GM21526 (cell line): ENCODE results near the gene SOX30.

Experiments
- ATAC-seq: cut with Tn5 transposase; IDR thresholded peaks from one replicate; pipeline ENCODE4 v1.9.1; 2021; ENCODE audit warnings: moderate library complexity; ENCODE audit not compliant: unreplicated experiment, low FRiP score

Gene SOX30

DNA sequence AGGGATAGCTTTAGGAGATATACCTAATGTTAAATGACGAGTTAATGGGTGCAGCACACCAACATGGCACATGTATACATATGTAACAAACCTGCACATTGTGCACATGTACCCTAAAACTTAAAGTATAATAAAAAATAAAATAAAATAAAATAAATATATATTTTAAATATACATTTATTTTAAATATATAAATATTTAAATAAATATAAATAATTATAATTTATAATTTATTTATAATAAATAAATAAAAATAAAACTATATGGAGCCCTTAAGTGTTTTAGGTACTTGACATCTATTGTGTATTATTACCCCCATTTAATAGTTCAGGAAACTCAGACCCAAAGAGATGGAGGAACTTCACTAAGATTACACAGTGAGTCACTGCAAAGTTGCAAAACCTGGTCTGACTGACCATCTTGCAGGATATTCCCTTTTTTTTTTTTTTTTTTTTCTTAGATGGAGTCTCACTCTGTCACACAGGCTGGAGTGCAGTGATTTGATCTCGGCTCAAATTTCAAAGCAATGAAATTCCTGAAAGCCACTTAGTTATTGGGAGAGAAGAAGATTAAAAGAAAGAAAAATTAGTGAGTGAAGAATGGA lies 13.3 kb upstream of the SOX30 start:
- ATAC-seq: no peak

DNA sequence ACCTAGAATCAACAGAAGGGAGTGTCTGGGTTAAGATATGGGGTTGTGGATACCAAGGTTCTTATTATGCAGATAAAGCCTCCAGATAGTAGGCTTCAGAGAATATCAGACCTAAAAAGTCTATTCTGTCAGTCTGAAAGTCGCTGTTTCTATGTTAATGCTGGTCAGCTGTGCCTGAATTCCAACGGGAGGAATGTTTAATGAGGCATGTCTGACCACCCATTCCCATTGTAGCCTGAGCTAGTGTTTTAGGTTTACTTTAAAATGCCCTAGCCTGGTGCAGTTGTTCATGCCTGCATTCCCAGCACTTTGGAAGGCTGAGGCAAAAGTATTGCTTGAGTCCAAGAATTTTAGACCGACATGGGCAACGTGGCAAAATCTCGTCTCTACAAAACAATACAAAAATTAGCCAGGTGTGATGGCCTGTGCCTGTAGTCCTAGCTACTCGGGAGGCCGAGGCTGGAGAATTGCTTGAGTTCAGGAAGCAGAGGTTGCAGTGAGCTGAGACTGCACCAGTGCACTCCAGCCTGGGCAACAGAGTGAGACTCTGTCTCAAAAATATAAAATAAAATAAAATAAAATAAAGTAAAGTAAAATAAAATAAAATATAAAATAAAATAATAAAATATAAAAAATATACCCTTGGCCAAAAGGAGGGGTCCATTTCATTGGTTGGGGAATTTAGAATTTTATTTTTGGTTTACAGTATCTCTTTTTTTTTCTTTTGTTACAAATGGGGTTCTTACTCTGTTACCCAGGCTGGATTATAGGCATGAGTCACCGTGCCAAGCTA lies 7.8 kb upstream of the SOX30 start:
- ATAC-seq: no peak

DNA sequence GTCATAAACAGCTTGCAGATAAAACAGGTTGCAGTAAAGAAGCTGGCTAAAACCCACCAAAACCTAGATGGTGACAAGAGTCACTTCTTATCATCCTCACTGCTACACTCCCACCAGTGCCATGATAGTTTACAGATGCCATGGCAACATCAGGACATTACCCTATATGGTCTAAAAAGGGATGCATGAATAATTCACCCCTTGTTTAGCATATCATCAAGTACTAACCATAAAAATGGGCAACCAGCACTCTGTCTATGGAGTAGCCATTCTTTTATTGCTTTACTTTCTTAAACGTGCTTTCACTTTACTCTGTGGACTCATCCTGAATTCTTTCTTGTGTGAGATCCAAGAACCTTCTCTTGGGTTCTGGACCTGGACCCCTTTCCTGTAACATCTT lies 6.7 kb upstream of the SOX30 start:
- ATAC-seq: no peak

DNA sequence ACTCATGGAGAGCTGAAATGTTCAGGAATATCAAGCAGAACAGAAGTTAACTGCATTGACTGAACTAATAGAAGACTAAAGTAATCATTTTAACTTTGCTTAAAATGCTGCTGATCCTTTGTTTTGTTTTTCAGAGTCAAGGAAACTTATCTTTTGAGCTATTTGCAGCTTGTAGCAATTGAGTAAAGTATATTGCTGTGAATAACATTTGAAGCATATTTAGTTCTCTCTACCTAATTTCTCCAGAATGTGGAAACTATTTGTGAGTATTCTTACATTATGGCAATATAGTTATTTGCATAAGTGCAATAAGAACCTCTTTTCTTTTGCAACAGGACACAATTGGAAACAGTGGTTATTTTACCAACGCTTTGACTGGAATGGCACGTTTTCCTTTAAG lies 5.3 kb upstream of the SOX30 start:
- ATAC-seq: no peak

DNA sequence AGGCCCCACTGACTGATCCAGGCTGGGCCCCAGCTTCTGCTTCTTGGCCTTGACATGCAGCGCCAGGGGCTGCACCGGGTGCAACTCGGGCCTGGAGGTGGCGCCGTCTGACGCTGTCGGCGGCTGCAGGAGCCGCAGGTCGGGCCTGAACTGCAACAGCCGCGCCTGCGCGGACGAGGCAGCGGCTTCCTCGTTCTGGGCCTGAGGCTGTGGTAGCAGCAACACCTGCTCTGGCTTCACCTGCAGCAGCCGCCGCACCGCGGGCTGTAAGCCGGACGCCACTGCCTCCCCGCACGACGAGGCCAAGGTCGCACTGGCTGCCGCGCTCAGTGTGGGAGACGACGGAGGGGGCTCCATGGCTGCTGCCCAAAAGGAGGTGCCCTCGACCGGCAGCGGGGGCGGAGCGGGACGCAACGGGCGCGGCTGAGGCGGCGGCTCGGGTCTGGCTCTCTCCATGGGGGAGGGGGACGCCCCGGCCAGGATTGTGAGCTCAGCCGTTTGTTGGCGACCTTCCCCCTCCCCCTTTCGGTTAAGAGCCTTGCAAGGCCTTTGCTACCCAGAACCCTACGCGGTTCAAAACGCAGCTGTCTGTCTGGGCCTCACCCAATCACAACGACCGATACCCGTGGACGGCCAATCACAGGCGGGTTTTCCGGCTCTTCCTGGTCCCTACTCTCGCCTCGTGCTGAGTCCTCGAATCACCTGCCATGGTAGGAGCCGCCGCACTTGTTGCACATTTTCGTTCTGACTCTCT lies 438 bp downstream of the SOX30 start:
- ATAC-seq: peak; percentile 96

DNA sequence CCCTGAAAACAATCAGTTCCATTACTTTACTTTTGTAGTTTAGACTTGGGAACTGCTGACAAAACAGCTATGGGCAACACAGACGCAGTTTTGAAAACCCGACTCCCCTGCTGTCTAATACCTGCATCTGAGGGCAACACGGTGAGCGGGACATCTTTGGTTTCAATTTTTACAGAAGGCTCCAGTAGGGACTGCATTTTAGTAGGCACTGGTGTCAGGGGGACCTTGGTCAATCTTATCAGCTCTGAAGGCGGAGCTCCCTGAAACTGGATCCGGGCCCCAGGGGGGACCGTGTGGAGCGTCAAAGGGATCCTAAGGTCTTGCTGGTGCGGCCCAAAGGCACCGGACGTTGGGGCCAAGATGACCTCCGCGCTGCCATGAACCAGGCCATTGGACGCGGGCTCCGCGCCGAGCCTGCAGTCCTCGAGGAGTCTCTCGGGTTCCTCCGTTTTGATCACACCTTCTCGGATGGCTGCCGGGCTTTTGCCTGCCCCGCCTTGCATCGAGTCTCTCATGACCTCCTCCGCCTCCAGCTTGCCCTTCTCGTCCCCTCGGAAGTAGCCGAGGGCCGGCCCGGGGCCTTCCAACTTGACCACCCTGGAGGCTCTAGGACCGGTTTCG lies 1.1 kb downstream of the SOX30 start:
- no peak for ATAC-seq

DNA sequence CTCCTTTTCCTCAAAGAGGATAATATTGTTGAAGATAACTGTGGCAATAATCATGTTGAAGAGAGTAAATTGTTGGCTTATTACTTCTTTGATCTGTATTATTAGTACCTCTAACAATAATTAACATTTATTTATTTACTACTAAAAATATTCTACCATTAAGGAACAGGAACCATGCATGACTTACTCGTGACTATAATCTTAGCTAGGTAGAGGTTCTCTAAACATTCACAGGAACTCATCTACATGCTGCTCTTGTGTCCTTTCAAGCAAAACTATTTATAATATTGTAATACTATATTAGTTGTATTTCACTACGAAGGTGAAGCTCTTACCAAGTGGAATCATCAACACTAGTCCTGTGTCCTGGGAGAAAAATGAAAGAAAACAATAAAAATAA lies 3.1 kb downstream of the SOX30 start:
- ATAC-seq: no peak

DNA sequence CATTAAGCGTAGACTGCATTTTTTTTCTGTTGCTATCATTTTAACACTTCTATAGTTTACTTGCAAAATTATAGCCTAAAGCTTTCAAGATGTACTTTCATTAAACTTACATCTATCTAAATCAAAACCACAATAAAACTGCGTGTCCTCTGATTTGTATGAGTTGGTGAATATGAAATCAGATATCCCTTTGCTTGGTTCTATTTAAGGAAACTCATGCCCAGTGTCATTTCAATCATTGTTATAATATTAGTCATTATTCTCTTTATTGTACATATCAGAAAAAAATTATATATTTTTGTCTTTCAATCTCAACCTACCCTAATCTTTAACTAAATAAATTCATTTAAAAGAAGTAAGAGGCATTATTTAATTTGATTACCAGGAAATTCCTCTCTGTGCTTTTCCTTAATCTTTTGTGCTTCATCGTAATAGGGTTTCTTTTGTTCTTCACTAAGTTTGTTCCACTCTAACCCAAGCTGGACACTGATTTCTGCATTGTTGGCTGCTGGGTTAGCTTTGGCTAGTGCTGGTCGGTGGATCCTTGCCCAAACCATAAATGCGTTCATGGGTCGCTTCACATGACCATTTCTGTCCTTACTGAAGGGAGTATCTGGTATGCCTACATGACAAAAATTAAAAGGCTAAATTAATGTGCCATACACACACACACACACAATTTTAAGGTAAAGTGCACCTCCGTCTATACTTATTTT lies 3.8 kb downstream of the SOX30 start:
- ATAC-seq: no peak

DNA sequence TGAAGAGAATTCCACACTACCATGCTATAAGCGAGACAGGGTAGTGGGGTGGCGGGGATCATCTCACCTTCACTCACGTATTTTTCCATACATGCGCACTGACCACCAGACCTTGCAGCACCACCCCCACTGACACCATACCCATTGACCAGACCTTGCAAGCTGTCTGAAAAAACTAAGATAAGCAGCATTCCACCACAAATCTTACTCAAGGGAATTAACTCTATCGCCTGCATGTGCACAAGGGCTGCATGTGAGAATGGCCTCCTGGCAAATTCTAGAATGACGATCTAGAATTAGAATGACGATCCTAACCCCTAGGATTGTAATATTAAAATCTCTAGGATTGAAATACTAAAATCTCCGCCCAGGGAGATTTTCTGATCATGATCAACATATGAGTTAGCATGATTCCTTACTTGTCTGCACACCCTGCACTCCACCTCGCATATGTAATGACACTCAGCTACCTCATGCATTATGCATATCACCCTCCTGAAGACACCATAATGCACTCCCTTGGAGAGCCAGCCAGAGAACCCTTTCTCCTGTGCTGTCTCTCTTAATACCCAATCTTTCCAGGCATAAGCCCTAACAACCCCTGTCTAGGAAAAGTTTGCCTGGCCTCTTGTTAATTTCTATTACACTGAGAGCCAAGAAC lies 11.7 kb downstream of the SOX30 start:
- no peak for ATAC-seq

DNA sequence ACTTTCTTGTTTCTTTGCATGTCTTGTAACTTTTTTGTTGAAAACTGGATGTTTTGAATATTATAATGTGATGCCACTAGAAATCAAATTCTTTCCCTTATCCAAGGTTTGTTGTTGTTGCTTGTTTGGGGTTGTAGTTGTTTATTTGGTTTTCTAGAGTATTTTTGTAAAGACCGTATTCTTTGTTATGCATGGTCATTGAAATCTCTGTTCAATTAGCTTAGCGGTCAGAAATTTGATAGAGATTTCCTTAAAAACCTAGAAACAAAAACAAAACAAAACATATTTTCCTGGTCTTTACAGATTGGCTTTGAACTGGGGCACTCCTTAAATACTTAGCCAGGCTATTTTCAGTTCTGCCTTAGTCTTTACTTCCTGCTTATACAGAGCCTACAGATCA lies 21.9 kb downstream of the SOX30 start:
- no peak for ATAC-seq

DNA sequence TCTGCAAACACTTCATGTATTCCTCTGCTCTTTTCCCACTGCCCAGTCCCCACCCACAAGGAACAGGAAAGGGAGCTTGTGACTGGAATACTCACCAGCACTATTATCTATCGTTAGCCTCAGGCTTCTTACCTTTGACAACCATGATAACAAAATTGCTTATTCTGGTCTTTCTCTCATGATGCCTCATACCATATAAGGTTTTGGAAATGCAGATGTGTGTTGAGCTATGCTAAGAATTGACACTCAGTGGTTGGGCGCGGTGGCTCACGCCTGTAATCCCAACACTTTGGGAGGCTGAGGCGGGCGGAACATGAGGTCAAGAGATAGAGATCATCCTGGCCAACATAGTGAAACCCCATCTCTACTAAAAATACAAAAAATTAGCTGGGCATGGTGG lies 25.4 kb downstream of the SOX30 start:
- ATAC-seq: no peak

DNA sequence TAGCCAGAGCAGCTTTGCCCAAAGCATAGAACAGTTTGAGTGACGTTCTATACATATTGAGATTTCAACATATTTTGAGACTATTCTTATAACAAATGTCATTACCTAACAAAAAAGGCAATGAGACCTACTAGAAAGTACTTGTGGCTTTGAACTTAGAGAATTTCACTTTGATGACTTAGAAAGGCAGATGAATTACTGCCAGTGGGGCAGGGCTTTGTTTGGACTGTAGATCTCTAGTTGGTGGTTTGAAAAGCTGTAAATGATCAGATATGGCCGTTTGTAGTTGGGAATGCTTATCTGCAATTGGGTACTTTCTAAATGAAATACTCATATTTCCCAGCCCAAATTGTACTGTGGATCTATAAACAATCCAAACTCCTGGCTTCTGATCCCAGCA lies 28.1 kb downstream of the SOX30 start:
- ATAC-seq: no peak

DNA sequence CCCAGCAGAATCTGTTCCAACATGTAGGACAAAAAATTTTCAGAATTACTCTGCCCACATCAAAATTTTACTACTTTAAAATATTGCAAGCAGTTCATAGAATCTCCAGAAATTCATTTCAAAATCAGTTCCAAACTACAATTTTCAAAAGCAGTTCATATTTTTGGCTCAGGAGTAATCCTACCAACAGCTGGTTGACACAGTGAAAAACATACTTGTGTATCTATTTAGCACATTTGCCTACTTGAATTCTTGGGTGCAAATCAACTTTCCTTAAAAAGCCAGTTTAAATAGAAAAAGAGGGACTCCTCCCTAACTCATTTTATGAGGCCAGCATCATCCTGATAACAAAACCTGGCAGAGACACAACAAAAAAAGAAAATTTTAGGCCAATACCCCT lies 31.5 kb downstream of the SOX30 start:
- ATAC-seq: no peak

DNA sequence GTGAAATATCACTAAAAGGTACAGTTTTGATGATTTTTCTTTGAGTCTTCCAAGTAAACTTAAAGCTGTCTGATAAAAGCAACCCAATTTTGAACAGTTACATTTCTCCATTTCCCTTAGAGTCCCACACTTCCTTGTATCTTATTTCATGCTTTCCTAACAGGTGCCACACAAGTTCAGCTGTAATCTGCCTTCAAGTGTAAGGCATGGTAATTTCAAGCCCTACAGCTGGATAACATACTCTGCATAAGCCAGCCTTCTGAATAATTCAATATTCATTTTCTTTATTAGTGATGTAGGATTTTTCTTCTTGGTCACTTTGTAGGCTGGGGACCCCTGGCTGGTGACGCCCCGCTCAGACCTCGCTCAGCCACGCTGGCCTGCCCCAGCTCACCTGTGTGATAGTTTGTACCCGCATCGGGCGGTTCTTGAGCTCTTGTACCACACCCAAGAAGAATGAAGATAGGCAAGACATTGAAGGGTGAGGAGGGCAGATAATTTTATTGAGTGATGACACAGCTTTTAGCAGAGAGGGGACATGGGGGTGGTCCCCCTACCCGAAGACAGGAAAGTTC lies 34.0 kb downstream of the SOX30 start:
- ATAC-seq: no peak

DNA sequence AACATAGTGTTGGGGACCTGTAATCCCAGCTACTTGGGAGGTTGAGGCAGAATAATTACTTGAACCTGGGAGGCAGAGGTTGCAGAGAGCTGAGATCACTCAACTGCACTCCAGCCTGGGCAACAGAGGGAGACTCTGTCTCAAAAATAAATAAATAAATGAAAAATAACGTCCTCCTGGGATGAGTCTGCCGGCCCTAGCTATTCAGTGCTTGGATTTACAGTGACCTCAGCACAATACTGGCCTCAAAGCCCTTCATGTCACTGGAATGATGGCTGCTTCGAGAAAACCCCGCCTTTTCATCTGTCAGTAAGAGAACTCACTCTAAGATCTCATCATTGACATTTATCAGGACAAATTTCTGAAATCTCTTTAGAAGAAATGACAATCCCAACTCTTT lies 35.5 kb downstream of the SOX30 start:
- no peak for ATAC-seq

DNA sequence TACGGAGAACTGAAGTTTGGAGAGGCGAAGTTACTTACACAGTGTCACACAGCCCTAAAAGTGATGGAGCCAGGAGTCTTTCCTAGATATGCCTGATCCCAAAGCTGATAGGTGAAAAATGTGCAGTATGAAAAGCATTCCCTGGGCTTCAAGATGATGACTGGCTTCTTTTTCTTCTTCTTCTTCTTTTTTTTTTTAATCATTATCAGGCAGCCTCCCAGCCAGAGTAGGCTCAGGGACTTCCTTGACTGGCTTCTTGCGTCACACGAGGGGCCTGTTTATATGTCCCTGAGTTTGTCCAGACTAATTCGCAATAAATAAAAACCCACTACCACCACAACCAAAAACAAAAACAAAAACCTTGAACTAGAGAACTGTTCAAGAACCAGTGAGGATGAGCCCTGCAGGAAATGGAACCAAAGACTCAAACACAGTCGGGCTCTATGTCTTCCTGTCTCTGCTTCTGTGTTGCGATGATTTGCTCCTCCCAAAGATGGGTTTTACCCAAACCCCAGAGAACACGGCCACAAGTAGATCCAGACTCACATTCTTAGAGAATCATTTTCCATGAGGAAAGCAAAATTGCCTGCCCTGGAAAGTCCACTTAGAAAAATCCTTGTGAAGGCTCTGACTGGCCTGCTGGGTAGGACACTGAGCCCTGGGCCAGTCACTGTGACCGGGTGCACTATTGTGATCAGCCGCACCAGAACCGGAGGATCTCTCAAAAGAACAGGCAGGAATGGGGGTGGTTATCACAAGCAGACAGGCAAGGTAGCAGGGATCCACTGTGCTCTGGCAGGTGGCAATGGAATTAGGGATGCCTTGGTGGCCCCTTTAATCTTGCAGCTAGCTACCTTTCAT lies 38.6 kb downstream of the SOX30 start:
- no peak for ATAC-seq

DNA sequence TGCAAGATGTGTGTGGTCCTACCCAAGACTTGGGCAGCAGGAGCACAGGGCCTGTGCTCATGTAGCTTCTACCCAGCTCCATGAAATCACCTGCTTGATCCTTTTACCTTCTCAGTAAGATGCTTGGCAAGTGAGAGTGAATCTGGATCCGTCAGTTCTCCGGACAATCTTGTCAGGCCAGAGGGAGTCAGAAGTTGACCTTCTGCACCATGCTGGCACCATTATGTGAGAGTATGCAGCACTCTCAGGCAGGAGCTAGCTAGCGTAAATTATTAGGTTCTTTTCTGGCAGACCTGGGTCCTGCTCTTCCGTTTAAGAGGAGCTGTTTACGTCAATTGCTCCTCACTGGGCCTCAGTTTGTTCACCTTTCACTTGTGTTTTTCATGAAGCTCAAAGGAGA lies 39.7 kb downstream of the SOX30 start:
- ATAC-seq: no peak

DNA sequence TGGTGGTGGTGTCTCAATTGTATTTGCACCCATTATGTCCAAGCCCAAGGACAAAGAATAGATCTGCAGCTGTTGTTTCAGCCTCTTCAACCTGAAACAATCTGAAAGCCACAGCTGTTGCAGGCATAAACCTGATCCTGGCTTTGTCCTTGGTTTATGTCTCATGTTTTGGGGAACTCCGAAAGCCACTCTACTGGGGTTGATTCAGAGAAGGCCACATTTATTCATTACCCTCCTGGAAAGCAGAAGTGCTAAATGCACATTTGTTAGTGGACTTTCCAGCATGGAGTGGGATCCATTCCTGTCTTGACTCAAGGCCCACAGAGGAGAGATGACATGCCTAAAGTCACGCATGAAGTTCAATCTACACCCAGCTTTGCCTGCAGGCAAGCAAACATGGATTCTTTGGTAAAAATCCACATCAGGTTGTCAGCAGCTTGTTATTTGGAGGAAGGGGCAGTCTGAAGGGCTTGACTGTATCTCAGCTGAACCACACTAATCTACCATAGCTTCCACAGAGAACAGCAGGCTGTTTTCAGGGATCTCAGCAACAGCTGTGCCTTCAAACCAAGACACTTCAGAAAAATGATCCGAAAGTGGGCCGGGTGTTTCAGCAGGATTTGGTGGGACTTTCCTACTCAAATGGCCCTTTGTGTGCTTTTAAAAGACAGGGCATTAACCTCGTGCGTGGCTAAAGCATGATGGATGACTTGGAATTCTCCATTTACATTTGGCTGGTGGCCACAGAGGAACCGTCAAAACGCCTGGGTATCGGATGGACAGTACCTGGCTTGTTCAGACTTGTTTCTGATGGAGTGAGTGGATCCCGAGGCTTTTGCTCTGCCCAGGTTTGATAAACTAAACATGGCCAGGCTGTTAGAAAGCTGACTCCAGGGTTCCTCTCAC lies 40.4 kb downstream of the SOX30 start:
- ATAC-seq: peak; percentile 44
